ENCODE data around the gene VPS51. TPM values are rescaled to one million over a fixed set of nuclear protein-coding genes. Genes with fewer than 3 reads are reported as not detected.

Gene VPS51
- total and polyA plus RNA-seq, 2 experiments from 2014 or later, result 45.3 to 450 TPM

DNA sequence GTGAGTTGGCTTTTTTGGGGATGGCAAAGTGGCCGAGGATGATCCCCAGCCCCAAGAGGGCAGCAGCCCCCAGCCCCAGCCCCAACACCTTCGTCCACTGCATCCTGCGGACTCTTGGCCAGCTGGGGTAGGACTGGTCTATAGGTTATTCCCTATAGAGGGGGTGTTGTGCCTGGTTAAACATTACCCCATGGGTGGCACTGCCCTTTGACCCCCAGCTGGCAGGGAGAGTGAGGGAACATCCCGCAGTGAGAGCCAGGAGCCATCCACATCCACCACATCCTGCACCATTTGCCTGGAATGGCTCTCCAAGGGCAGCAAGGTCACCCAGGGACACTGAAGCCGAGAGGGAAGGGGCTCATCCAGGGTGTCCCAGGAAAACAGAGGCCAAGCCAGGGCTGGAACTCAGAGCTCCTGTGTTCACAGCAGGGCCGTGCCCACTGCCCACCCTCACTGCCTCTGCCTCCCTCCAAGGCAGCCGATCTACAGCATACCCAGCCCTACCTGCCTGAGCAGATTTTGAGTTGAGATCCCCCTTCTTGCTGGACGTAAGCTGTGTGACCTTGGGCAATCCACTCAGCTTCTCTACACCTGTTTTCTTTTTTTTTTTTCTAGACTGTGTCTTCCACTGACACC lies 37.5 kb upstream of the VPS51 start, which contains the start of gene NAALADL1 (continued):
- TF ChIP-seq, protein P1, sequence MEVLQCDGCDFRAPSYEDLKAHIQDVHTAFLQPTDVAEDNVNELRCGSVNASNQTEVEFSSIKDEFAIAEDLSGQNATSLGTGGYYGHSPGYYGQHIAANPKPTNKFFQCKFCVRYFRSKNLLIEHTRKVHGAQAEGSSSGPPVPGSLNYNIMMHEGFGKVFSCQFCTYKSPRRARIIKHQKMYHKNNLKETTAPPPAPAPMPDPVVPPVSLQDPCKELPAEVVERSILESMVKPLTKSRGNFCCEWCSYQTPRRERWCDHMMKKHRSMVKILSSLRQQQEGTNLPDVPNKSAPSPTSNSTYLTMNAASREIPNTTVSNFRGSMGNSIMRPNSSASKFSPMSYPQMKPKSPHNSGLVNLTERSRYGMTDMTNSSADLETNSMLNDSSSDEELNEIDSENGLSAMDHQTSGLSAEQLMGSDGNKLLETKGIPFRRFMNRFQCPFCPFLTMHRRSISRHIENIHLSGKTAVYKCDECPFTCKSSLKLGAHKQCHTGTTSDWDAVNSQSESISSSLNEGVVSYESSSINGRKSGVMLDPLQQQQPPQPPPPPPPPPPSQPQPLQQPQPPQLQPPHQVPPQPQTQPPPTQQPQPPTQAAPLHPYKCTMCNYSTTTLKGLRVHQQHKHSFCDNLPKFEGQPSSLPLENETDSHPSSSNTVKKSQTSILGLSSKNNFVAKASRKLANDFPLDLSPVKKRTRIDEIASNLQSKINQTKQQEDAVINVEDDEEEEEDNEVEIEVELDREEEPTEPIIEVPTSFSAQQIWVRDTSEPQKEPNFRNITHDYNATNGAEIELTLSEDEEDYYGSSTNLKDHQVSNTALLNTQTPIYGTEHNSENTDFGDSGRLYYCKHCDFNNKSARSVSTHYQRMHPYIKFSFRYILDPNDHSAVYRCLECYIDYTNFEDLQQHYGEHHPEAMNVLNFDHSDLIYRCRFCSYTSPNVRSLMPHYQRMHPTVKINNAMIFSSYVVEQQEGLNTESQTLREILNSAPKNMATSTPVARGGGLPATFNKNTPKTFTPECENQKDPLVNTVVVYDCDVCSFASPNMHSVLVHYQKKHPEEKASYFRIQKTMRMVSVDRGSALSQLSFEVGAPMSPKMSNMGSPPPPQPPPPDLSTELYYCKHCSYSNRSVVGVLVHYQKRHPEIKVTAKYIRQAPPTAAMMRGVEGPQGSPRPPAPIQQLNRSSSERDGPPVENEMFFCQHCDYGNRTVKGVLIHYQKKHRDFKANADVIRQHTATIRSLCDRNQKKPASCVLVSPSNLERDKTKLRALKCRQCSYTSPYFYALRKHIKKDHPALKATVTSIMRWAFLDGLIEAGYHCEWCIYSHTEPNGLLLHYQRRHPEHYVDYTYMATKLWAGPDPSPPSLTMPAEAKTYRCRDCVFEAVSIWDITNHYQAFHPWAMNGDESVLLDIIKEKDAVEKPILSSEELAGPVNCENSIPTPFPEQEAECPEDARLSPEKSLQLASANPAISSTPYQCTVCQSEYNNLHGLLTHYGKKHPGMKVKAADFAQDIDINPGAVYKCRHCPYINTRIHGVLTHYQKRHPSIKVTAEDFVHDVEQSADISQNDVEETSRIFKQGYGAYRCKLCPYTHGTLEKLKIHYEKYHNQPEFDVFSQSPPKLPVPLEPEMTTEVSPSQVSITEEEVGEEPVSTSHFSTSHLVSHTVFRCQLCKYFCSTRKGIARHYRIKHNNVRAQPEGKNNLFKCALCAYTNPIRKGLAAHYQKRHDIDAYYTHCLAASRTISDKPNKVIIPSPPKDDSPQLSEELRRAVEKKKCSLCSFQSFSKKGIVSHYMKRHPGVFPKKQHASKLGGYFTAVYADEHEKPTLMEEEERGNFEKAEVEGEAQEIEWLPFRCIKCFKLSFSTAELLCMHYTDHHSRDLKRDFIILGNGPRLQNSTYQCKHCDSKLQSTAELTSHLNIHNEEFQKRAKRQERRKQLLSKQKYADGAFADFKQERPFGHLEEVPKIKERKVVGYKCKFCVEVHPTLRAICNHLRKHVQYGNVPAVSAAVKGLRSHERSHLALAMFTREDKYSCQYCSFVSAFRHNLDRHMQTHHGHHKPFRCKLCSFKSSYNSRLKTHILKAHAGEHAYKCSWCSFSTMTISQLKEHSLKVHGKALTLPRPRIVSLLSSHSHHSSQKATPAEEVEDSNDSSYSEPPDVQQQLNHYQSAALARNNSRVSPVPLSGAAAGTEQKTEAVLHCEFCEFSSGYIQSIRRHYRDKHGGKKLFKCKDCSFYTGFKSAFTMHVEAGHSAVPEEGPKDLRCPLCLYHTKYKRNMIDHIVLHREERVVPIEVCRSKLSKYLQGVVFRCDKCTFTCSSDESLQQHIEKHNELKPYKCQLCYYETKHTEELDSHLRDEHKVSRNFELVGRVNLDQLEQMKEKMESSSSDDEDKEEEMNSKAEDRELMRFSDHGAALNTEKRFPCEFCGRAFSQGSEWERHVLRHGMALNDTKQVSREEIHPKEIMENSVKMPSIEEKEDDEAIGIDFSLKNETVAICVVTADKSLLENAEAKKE (CRISPR knock-in tag; IDR thresholded peaks at IDR 0.05), result no peak
- no peak for TF ChIP-seq ZNF114 (CRISPR knock-in tag; IDR thresholded peaks at IDR 0.05)
- TF ChIP-seq POLR2AphosphoS5 (IDR thresholded peaks at IDR 0.05; ENCODE audit: low read depth), result no peak
- TF ChIP-seq JUNB (IDR thresholded peaks at IDR 0.05; ENCODE audit: unreplicated experiment), result no peak

DNA sequence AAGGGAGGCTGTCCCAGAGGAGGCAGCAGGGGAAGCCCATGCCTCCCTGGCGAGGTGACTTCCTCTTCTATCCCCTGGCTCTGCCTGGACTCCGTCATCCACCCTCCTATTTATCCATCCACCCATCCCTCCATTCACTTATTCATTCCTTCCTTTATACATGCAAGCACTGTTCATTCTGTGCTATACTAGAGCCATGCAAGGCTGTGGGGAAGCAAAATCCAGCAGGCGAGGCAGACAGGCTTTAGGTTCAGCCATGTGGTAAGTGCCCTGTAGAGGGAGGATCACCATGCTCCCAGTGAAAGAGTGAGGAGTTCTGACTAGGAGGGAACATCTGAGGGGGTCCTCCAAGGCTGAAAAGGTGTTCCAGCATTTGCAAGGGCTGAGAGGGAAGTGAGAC lies 36.5 kb upstream of the VPS51 start:
- no peak overlapping the region for H2AFZ ChIP-seq
- peaks cover 4% of the 10 kb centered on the region for H3K4me1 Mint-ChIP-seq
- H3K9me2 ChIP-seq (ENCODE audit: insufficient read depth), result no peaks in the 10 kb centered on the region
- H3K4me2 ChIP-seq, result no peak overlapping the region
- H3K36me3 Mint-ChIP-seq (ENCODE audit: low read depth), result no peaks in the 10 kb centered on the region
- ATAC-seq (no peak), DNase-seq (ENCODE audit: low spot score) (no peak)
- no peaks in the 10 kb centered on the region for H3K4me1 ChIP-seq (ENCODE audit: insufficient read depth)
- no peak overlapping the region for H3K27ac Mint-ChIP-seq
- no peak overlapping the region for H3K4me3 ChIP-seq
- H3K27ac ChIP-seq (ENCODE audit: low read depth), result no peak overlapping the region
- peaks cover 9% of the 10 kb centered on the region for H3K27me3 Mint-ChIP-seq (ENCODE audit: insufficient read depth, low read depth, poor library complexity)
- H3F3A ChIP-seq (replicated peaks; ENCODE audit: low read depth), result no peaks in the 10 kb centered on the region
- H3K4me3 Mint-ChIP-seq, result no peak overlapping the region
- no peaks in the 10 kb centered on the region for H3K9me3 Mint-ChIP-seq
- H4K20me1 ChIP-seq (replicated peaks; ENCODE audit: insufficient read depth), result no peaks in the 10 kb centered on the region
- H3K36me3 ChIP-seq (ENCODE audit: insufficient read depth), result no peaks in the 10 kb centered on the region
- H3K27me3 ChIP-seq (ENCODE audit: insufficient read depth), result no peaks in the 10 kb centered on the region
- no peaks in the 10 kb centered on the region for H3K79me2 ChIP-seq (replicated peaks; ENCODE audit: insufficient read depth)
- TF ChIP-seq NANOG (IDR thresholded peaks at IDR 0.05; ENCODE audit: borderline replicate concordance) (no peak), POLR2AphosphoS5 (IDR thresholded peaks at IDR 0.05; ENCODE audit: low read depth) (no peak), CREB1 (CRISPR knock-in tag; IDR thresholded peaks at IDR 0.05; ENCODE audit: low read depth) (no peak), ZNF331 (CRISPR knock-in tag; IDR thresholded peaks at IDR 0.05; ENCODE audit: low read depth) (no peak), STAT1 (IDR thresholded peaks at IDR 0.05; ENCODE audit: unreplicated experiment) (no peak)
- TF ChIP-seq, protein P2, sequence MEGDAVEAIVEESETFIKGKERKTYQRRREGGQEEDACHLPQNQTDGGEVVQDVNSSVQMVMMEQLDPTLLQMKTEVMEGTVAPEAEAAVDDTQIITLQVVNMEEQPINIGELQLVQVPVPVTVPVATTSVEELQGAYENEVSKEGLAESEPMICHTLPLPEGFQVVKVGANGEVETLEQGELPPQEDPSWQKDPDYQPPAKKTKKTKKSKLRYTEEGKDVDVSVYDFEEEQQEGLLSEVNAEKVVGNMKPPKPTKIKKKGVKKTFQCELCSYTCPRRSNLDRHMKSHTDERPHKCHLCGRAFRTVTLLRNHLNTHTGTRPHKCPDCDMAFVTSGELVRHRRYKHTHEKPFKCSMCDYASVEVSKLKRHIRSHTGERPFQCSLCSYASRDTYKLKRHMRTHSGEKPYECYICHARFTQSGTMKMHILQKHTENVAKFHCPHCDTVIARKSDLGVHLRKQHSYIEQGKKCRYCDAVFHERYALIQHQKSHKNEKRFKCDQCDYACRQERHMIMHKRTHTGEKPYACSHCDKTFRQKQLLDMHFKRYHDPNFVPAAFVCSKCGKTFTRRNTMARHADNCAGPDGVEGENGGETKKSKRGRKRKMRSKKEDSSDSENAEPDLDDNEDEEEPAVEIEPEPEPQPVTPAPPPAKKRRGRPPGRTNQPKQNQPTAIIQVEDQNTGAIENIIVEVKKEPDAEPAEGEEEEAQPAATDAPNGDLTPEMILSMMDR (conservative IDR thresholded peaks at IDR 0.05; ENCODE audit: low read depth in 2 of 2), result no peak
